GM10266 (cell line): ENCODE measurements around the gene HLCS.

Source experiments
- DNase-seq: peaks from one replicate; pipeline ENCODE4 v3.0.0; 2012; ENCODE audit errors: extremely low spot score
- TF ChIP-seq, protein P1 (sequence below): IDR thresholded peaks from 2 replicates; pipeline ENCODE4 v1.5.1; 2012; ENCODE audit warnings: mild to moderate bottlenecking, low read depth; ENCODE audit not compliant: control insufficient read depth, insufficient read depth; ENCODE audit errors: missing control alignments

Gene HLCS

DNA sequence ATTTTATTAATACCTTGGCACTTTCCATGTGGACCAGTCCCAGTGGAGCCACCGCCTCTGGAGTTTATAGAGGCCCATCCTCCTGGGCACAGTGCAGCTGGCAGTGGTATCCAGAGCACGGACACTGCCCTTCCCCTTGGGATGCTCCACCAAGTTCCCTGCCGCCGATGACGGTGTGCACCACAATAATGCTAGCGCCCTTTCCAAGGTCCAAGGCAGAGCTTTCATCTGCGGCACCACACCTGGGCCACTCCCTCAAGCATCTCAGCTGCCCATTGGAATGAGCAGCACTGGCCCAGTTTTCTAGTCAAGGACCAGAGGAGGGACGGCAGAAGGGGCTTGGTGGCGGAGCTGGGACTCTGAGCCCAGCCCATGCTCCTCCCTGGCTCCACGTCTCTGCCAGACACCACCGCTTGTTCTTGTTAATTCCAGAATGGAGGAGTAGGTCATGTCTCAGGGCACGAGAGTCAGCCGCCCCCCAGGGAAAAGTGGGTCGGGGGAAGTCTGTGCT lies 243.0 kb downstream of the HLCS start:
- TF ChIP-seq, protein P1, sequence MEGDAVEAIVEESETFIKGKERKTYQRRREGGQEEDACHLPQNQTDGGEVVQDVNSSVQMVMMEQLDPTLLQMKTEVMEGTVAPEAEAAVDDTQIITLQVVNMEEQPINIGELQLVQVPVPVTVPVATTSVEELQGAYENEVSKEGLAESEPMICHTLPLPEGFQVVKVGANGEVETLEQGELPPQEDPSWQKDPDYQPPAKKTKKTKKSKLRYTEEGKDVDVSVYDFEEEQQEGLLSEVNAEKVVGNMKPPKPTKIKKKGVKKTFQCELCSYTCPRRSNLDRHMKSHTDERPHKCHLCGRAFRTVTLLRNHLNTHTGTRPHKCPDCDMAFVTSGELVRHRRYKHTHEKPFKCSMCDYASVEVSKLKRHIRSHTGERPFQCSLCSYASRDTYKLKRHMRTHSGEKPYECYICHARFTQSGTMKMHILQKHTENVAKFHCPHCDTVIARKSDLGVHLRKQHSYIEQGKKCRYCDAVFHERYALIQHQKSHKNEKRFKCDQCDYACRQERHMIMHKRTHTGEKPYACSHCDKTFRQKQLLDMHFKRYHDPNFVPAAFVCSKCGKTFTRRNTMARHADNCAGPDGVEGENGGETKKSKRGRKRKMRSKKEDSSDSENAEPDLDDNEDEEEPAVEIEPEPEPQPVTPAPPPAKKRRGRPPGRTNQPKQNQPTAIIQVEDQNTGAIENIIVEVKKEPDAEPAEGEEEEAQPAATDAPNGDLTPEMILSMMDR: no peak
- no peak for DNase-seq

DNA sequence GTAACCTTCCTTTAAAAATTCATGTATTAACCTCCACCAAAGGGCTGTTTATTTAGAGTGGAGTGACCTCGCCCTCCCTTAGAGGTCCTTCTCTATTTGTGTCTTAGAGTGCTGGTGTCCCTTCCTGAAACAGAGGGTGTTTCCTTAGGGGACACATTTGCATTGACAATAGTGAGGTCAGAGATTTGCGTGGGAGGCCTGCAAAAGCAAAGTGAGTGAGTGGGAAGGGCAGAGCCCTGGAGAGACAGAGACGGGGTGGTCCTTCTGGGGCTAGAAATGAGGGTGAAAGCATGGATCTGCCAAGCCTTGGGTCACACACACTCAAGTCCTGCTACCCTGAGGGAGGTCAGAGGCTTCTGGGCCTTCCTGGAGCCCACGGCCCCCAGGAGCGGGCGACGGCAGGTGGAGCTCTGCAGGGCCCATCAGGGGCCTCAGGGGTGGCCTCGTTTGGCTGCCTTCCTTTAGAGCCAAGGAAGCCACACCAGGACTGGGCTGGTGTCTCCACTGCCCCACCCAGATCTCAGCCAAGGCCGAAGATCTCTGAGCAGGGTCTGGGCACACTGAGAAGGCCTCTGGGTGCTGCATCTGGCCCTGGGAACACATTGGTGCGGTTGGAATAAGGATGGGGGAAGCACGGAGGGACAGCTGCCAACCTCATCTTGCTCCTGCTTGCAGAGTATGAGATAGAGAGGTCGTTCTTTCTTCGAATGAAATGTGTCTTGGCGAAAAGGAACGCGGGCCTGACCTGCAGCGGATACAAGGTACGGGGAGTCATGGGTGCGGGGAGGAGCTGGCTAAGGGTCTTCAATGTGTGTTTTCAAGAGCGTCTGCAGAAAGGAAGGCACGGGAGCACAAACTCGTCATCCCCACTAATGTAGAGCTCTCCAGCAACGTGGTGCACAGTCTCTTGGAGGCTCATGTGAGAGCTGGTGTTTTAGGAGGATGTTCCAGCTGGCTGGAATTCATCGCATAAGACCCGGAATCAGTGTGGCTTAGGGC lies 243.8 kb downstream of the HLCS start:
- TF ChIP-seq, protein P1: no peak
- DNase-seq: no peak

DNA sequence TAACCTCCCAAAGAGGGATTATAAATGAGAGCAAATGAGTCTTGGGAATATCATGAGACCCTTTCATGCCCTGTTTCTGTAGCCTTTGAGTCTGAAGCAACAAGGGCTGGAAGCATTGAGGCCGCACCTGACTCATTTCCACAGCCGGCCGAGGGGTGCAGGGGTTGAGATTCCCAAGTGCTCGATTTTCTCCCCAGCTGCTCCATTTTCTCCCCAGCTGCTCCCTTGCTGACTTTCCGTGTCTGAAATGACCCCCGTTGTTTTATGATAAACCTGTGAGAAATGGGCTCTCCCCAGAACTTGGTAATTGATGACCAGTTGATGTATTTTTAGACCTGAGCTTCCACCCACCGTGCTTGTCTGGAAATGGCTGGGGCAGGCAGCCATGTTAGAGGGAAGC lies 244.7 kb downstream of the HLCS start:
- TF ChIP-seq, protein P1: no peak
- no peak for DNase-seq

DNA sequence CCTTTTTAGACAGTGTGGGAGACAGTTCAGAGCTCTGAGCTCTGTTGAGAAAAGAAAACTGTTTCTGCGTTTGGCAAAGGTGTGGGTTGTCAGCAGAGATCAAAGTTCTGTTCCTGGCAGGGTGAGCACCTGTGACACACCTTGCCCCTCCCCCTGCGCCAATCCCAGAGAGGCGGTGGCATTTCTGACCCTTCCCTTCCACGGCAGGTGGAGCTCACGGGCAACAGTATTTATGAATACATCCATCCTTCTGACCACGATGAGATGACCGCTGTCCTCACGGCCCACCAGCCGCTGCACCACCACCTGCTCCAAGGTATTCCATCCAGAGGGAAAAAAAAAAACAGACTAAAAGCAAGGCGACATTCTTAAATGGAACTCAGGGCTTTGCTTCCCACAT lies 246.9 kb downstream of the HLCS start:
- DNase-seq: no peak
- TF ChIP-seq, protein P1: no peak

DNA sequence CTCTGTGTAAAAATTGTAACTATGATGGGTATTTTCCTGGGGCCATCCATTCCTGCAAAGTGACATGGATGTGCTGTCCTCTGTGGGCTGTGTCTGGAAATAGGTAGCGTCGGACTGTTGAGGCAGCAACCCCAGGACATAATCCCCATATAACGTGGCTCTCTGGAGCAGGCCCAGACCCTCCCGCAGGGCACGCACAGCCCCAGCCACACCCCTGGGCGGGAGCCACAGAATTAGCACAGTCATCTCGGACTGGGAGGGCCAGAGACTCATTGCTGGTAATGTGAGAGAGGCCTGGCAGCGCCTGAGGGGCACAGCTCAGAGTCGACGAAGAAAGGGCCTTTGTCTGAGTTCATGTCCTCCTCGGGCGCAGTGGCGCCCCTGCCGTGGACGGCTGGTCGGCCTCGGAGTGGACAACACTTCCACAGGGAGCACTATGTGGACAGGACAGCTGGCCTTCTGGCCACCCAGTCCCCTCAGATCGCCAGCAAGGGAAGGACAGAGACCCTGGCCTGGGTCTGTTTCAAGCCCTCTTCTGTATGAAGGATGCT lies 247.4 kb downstream of the HLCS start:
- DNase-seq: no peak
- TF ChIP-seq, protein P1: no peak

DNA sequence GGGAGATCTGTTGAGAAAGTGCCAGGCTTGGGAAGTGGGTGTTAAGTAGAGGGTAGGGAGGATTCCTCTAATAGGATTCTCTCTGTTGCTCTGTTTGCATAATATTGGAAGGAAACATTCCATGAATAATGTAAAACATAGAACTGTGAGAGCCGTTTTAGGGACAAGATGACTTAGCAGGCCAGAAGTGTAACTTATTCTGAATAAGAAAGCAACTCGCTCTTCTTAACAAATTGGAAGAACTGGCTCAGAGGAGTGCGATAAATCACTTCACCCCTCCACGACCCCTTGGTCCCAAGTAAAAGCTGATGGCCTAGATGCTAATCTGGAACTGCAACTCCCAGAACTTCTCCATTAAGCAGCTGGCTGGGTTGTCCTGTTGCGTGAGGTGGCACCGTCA lies 248.5 kb downstream of the HLCS start:
- DNase-seq: no peak
- TF ChIP-seq, protein P1: no peak

DNA sequence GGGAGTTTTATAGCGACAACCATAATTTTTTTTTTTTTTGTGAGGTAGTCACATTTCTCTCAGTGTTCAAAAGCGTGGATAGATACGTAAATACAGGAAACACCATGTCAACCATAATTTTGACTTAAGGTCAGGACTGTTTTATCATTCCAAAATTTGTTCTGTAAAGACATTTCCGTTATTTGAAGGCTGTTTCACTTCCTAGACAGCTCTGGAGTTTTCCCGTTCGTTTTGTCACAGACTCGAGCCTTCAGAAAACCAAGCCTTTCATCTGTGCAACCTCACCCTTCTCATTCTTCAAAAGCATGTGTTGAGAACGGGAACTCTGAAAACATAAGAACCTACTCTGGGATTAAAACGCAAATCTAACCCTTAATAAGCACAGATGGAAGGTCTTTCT lies 249.6 kb downstream of the HLCS start:
- TF ChIP-seq, protein P1: no peak

More for the DNA sequence above, 249.6 kb downstream of the HLCS start:
- no peak for DNase-seq
